Nephron (organoid): ENCODE measurements around the gene PTPRF.

Source experiments
- H3K27ac Mint-ChIP-seq, 3 experiments: 2 replicates each; pipeline ENCODE4 v1.8.0; 2020; ENCODE audit warnings: mixed read lengths in 3 of 3, mild to moderate bottlenecking in 2 of 3, moderate library complexity in 1 of 3
- H3K27me3 Mint-ChIP-seq: 2 replicates; pipeline ENCODE4 v1.8.0; 2021; ENCODE audit warnings: low read depth, mild to moderate bottlenecking, moderate library complexity, mixed read lengths
- H3K36me3 Mint-ChIP-seq: 2 replicates; pipeline ENCODE4 v1.8.0; 2020; ENCODE audit warnings: low read depth, mixed read lengths
- H3K4me1 Mint-ChIP-seq: 2 replicates; pipeline ENCODE4 v1.8.0; 2020; ENCODE audit warnings: mixed read lengths
- H3K4me3 Mint-ChIP-seq, 3 experiments: 2 replicates each; pipeline ENCODE4 v1.8.0; 2020; ENCODE audit warnings: mild to moderate bottlenecking in 3 of 3, mixed read lengths in 3 of 3, moderate library complexity in 2 of 3
- H3K9me3 Mint-ChIP-seq: 2 replicates; pipeline ENCODE4 v1.8.0; 2020; ENCODE audit warnings: mixed read lengths
- CTCF ChIP-seq, 3 experiments: fragments of 200-600 bp; sonication (generic); IDR thresholded peaks; one replicate each; pipeline ENCODE4 v1.5.0; 2021; ENCODE audit warnings: antibody characterized with exemption in 3 of 3; ENCODE audit not compliant: unreplicated experiment in 3 of 3

The PTPRF gene

GRCh38 chr1:43592974-43593683, 62.4 kb downstream of the PTPRF start:
- Mint-ChIP-seq H3K27me3 (no peaks in the 10 kb centered on the region), H3K36me3 (peaks cover 33% of the 10 kb centered on the region), H3K27ac (no peak overlapping the region), H3K4me1 (no peaks in the 10 kb centered on the region), H3K4me3 (no peak overlapping the region), H3K9me3 (no peaks in the 10 kb centered on the region)
- TF ChIP-seq CTCF (IDR thresholded peaks at IDR 0.05; ENCODE audit: unreplicated experiment in 3 of 3), result no peak

GRCh38 chr1:43596579-43596978, 65.9 kb downstream of the PTPRF start:
- TF ChIP-seq CTCF (IDR thresholded peaks at IDR 0.05; ENCODE audit: unreplicated experiment in 3 of 3), result no peak
- peaks cover 16% of the 10 kb centered on the region for H3K36me3 Mint-ChIP-seq
- no peak overlapping the region for H3K27ac Mint-ChIP-seq
- no peak overlapping the region for H3K4me3 Mint-ChIP-seq
- H3K9me3 Mint-ChIP-seq, result no peaks in the 10 kb centered on the region
- no peaks in the 10 kb centered on the region for H3K4me1 Mint-ChIP-seq
- no peaks in the 10 kb centered on the region for H3K27me3 Mint-ChIP-seq

DNA sequence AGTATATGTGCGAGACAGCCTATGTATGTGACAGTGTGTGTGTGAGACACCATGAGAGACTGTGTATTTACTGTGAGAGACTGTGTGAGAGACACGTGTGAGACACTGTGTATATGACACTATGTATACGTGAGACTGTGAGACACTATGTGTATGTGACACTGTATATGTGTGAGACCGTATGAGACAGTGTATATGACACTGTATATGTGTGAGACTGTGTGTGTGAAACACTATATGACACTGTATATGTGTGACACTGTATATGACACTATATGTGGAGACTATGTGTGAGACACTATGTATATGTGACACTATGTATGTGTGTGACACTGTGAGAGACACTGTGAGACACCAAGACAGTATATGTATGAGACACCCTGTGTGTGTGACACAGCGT, 66.3 kb downstream of the PTPRF start:
- H3K4me3 Mint-ChIP-seq, result no peak overlapping the region
- H3K27ac Mint-ChIP-seq, result no peak overlapping the region
- no peak for TF ChIP-seq CTCF (IDR thresholded peaks at IDR 0.05; ENCODE audit: unreplicated experiment in 3 of 3)
- H3K27me3 Mint-ChIP-seq, result no peaks in the 10 kb centered on the region
- H3K9me3 Mint-ChIP-seq, result no peaks in the 10 kb centered on the region
- peaks cover 16% of the 10 kb centered on the region for H3K36me3 Mint-ChIP-seq
- no peaks in the 10 kb centered on the region for H3K4me1 Mint-ChIP-seq

DNA sequence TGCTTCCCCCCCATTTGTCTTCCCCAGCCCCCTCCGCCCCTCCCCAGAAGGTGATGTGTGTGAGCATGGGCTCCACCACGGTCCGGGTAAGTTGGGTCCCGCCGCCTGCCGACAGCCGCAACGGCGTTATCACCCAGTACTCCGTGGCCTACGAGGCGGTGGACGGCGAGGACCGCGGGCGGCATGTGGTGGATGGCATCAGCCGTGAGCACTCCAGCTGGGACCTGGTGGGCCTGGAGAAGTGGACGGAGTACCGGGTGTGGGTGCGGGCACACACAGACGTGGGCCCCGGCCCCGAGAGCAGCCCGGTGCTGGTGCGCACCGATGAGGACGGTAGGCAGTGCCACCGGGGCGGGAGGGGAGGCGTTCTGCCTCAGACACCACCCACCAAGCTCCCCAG, 67.0 kb downstream of the PTPRF start:
- no peak overlapping the region for H3K27ac Mint-ChIP-seq
- TF ChIP-seq CTCF (IDR thresholded peaks at IDR 0.05; ENCODE audit: unreplicated experiment in 3 of 3), result no peak
- H3K27me3 Mint-ChIP-seq, result no peaks in the 10 kb centered on the region
- H3K9me3 Mint-ChIP-seq, result no peaks in the 10 kb centered on the region
- H3K4me1 Mint-ChIP-seq, result no peaks in the 10 kb centered on the region
- peaks cover 16% of the 10 kb centered on the region for H3K36me3 Mint-ChIP-seq
- H3K4me3 Mint-ChIP-seq, result no peak overlapping the region

DNA sequence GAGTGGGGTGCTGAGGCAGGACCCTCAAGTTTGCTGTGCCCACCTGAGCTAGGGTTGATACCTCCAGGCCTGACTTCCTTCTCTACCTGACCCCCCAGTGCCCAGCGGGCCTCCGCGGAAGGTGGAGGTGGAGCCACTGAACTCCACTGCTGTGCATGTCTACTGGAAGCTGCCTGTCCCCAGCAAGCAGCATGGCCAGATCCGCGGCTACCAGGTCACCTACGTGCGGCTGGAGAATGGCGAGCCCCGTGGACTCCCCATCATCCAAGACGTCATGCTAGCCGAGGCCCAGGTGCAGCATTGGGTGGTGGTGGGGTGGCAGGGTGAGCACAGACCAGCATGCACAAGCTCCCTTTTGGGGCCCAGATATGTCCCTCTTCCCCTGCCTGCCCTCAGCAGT, 67.9 kb downstream of the PTPRF start:
- no peaks in the 10 kb centered on the region for H3K9me3 Mint-ChIP-seq
- H3K27me3 Mint-ChIP-seq, result no peaks in the 10 kb centered on the region
- peaks cover 14% of the 10 kb centered on the region for H3K36me3 Mint-ChIP-seq
- no peak overlapping the region for H3K4me3 Mint-ChIP-seq
- H3K27ac Mint-ChIP-seq, result no peak overlapping the region
- no peaks in the 10 kb centered on the region for H3K4me1 Mint-ChIP-seq
- no peak for TF ChIP-seq CTCF (IDR thresholded peaks at IDR 0.05; ENCODE audit: unreplicated experiment in 3 of 3)
